HUES48 (cell line): ENCODE results near the gene VIPAS39.

Source experiments
- H3K27ac ChIP-seq: one replicate; pipeline ENCODE4 v1.7.0; 2013; ENCODE audit warnings: low read depth, low read length, inconsistent platforms
- H3K27me3 ChIP-seq: 2 replicates; pipeline ENCODE4 v1.6.1; 2013; ENCODE audit warnings: mild to moderate bottlenecking, low read length; ENCODE audit not compliant: control insufficient read depth, insufficient read depth
- H3K36me3 ChIP-seq: 2 replicates; pipeline ENCODE4 v1.6.1; 2013; ENCODE audit warnings: low read length; ENCODE audit not compliant: control insufficient read depth, insufficient read depth
- H3K4me1 ChIP-seq: 2 replicates; pipeline ENCODE4 v1.6.1; 2013; ENCODE audit warnings: mild to moderate bottlenecking, low read length; ENCODE audit not compliant: control insufficient read depth, insufficient read depth
- H3K4me3 ChIP-seq: 2 replicates; pipeline ENCODE4 v1.5.1; 2013; ENCODE audit warnings: mild to moderate bottlenecking, low read depth, low read length
- H3K9ac ChIP-seq: 2 replicates; pipeline ENCODE4 v1.6.1; 2013; ENCODE audit warnings: mild to moderate bottlenecking, low read depth, low read length, moderate library complexity
- H3K9me3 ChIP-seq: 2 replicates; pipeline ENCODE4 v1.6.1; 2013; ENCODE audit warnings: low read length; ENCODE audit not compliant: control insufficient read depth, insufficient read depth

Gene VIPAS39

DNA sequence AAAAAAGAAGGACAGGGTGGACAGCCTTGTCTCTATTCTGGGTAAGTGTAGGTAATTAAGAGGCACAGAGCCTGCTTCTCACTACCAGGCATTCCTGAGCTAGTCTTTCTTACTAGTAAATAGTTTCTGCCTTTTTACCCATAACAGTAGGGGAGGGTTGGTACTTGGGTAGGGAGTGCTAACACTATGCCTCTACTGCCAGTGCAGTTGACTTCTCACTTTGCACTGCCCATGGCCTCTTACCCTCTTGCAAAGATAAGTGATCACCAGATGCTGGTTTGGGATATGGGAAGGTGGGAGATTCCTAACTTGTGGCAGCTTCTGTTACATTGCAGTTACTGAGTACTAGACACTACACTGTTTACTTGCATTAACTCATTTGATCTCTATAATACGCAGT lies 12.1 kb upstream of the VIPAS39 start:
- Histone ChIP-seq H3K4me1 (peaks cover 18% of the 10 kb centered on the region), H3K4me3 (no peak overlapping the region), H3K9ac (no peak overlapping the region), H3K27ac (no peak overlapping the region), H3K9me3 (no peaks in the 10 kb centered on the region), H3K36me3 (peaks cover 51% of the 10 kb centered on the region), H3K27me3 (no peaks in the 10 kb centered on the region)

DNA sequence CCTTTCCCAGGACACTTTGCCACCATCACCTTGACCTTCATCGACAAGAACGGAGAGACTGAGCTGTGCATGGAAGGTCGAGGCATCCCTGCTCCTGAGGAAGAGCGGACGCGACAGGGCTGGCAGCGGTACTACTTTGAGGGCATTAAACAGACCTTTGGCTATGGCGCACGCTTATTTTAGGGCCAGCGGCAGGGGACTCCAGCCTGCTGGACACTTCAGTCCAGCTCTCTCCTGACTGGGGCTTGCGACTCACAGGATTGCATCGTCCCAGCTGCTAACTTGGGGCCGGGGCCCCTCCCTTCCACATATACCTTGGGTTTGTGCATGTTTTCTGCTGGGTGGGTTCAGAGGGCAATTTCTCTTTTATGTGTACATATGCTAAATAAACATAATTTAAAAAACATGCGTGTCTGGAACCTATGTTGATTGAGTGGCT lies 11.7 kb upstream of the VIPAS39 start:
- peaks cover 18% of the 10 kb centered on the region for H3K4me1 ChIP-seq
- peaks cover 55% of the 10 kb centered on the region for H3K36me3 ChIP-seq
- no peak overlapping the region for H3K4me3 ChIP-seq
- no peak overlapping the region for H3K9ac ChIP-seq
- H3K27me3 ChIP-seq = no peaks in the 10 kb centered on the region
- H3K27ac ChIP-seq = no peak overlapping the region
- no peaks in the 10 kb centered on the region for H3K9me3 ChIP-seq

DNA sequence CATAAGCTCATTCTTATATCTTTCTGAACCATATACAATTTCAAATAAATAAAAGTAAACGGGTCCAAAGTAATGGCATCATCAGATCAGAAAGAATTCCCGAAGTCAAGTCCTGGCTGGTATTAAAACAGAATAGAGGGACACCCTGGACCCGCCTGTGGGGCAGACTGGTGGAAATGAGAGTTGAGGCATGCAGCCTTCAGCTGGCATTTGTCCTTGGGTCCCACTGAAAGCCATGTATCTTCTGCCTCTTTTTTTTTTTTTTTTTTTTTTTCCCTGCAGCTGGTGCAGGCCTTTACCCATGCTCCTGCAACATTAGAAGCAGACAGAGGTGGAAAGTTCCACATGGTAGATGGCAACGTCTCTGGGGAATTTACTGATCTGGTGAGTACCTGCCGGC lies 10.4 kb upstream of the VIPAS39 start:
- no peak overlapping the region for H3K27ac ChIP-seq
- peaks cover 68% of the 10 kb centered on the region for H3K36me3 ChIP-seq
- no peak overlapping the region for H3K4me3 ChIP-seq
- H3K9me3 ChIP-seq = no peaks in the 10 kb centered on the region
- no peak overlapping the region for H3K9ac ChIP-seq
- H3K27me3 ChIP-seq = no peaks in the 10 kb centered on the region
- peaks cover 15% of the 10 kb centered on the region for H3K4me1 ChIP-seq

DNA sequence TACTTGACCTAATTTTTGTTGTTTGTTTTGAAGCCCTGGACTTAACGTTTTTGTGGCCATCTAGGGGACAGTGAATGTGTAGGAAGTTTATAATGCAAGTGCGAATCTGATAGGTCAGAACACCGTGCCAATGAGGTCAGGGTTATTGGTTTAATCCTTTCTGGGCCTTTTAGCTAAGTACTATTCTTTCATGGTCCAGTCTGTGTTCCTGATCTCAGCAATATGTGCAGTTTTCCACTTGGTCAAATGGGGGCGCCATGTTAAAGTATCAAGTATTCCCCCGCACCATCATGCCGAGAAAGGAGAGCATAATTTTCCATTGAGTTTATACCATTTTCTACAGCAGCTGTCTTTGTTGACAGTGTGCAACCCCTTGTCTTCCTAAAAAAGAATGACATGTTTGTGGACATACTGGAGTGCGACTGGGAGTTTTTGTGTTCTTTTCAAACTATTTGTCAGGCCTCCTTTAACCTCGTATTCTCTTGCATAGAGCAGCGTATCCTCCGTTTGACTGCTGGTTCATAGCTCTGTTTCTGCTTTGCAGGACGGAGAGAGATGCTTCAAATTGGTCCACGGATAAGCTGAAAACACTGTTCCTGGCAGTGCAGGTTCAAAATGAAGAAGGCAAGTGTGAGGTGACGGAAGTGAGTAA lies 1.8 kb upstream of the VIPAS39 start:
- H3K9ac ChIP-seq = no peak overlapping the region
- H3K27ac ChIP-seq = no peak overlapping the region
- H3K4me3 ChIP-seq = peak overlapping the region; percentile 85
- H3K36me3 ChIP-seq = peaks cover 43% of the 10 kb centered on the region
- H3K27me3 ChIP-seq = no peaks in the 10 kb centered on the region
- peaks cover 9% of the 10 kb centered on the region; the same call in 1 of the 2 replicates for H3K4me1 ChIP-seq
- no peaks in the 10 kb centered on the region for H3K9me3 ChIP-seq

DNA sequence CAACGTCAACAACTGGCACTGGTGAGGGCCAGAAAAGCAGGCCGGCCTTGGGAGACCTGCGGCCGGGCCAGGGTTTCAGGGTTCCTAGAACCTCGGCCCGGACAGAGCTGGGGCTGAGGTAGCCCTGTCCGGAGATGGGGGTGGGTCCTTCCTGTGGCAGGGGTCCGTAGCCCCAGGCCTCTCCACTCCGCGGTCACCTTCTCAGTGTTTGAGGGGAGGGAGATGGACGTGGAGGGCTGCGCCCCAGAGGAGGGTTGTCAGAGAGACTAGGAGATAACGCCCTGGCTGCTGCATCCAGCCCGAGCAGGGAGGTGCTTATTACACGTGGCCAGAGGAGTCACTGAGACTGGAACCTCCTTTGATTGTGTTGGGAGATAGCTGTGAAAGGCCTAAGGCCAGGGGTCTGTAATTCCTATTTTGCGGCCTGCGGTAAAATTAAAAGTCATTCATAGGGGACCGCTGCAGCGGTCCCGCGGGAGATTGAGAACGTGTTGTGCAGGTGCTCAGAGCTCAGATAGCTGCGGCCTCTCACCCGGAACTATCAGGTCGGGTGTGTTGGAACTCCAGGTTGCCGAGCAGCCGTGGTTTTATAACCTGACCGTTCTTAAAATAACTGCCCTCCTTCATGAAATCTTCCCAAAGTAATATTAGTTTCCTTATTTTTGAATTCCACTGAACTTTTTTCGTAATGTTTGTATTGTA lies 999 bp upstream of the VIPAS39 start:
- Histone ChIP-seq H3K4me1 (peaks cover 9% of the 10 kb centered on the region; the same call in 1 of the 2 replicates), H3K36me3 (peaks cover 35% of the 10 kb centered on the region), H3K4me3 (peak overlapping the region; percentile 85), H3K9ac (peak overlapping the region; percentile 87), H3K27ac (peak overlapping the region; percentile 94), H3K27me3 (no peaks in the 10 kb centered on the region), H3K9me3 (no peaks in the 10 kb centered on the region)

DNA sequence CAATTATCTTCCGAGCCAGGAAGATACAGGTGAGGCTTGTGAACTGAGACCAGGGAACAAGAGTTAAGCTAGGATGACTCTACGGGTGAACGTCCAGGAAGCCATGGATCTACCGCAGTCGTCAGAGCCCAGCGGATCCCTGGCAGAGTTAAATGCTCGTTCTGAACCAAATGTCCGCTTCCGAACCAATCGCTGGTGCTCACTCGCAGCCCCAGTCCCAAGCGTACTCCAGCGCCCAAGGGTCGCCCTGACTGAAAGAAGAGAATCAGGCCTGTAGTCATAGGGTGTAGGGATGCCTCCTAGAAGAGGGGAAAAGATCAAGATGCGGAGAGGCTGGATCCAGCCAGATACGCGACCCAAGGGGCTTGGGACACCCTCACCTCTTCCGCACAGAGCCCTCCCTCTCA lies 283 bp downstream of the VIPAS39 start:
- Histone ChIP-seq H3K4me1 (peaks cover 9% of the 10 kb centered on the region; the same call in 1 of the 2 replicates), H3K27ac (peak overlapping the region; percentile 72), H3K4me3 (peak overlapping the region; percentile 85), H3K27me3 (no peaks in the 10 kb centered on the region), H3K36me3 (peaks cover 31% of the 10 kb centered on the region), H3K9ac (peak overlapping the region; percentile 60), H3K9me3 (no peaks in the 10 kb centered on the region)

DNA sequence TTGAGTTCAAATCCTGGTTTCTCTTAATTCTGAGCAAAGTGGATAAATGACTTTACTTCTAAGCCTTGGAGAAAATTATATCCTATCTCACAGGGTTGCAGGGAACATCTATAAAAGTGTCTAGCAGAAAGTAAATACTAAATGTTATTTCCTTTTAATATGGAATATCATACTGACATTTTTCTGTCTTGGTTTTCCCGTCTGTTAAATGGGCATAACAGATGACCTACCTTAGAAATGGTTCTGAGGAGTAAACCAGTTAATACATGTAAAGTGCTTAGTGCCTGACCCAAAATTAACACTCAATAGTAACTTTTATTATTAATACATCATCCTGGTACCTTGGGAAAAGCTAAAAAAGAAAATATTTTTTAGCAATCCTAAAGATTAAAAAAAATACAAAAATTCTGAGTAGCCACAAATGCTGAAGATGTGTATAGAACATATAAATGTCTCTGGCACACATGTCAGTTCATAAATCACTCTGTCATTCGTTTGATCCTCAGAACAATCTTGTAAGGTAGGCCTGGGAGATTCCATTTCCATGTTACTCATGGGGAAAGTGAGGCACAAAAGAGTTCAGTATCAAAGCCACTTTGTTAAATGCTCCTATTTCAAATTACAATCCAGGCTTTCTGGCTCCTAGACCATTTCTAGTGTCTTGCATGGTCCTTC lies 1.3 kb downstream of the VIPAS39 start:
- Histone ChIP-seq H3K4me3 (peak overlapping the region; percentile 85), H3K4me1 (peaks cover 9% of the 10 kb centered on the region; the same call in 1 of the 2 replicates), H3K36me3 (peaks cover 28% of the 10 kb centered on the region), H3K9ac (no peak overlapping the region), H3K27me3 (no peaks in the 10 kb centered on the region), H3K9me3 (no peaks in the 10 kb centered on the region), H3K27ac (no peak overlapping the region)

DNA sequence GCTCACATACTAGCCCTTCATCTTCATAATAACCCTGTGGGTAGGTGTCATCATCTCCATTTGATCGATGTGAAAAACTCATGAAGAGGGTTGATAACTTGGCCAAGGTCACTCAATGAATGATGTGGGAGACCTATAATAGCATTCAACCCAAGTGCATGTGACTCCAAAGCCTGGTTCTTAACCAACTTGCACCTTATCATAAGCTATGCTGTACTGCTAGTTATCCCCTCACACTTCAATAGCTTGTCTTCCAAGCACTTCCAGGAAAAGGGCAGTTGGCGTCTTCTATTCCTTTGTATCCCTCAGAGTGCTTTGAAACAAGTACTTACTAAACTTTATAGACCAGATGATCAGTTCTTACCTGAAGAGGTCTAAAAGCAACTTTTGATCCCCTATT lies 15.2 kb downstream of the VIPAS39 start:
- Histone ChIP-seq H3K36me3 (peaks cover 52% of the 10 kb centered on the region), H3K4me1 (no peaks in the 10 kb centered on the region), H3K4me3 (no peak overlapping the region), H3K9me3 (no peaks in the 10 kb centered on the region), H3K27me3 (no peaks in the 10 kb centered on the region), H3K9ac (no peak overlapping the region), H3K27ac (no peak overlapping the region)

DNA sequence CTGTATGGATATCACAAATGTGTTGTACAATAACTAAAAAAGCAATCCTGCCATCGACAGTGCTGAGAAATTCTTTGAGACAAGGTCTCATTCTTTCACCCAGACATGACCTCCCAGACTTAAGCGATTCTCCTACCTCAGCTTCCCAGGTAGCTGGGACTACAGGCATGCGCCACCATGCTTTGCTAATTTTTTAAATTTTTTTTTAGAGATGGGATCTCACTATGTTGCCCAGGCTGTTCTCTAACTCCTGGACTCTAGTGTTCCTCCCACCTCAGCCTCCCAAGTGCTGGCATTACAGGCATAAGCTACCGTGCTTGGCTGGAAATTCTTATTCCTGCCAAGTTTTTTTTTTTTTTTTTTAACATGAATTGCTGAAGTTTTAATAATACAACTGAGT lies 17.5 kb downstream of the VIPAS39 start:
- Histone ChIP-seq H3K9ac (no peak overlapping the region), H3K36me3 (peaks cover 64% of the 10 kb centered on the region), H3K27ac (no peak overlapping the region), H3K27me3 (no peaks in the 10 kb centered on the region), H3K9me3 (no peaks in the 10 kb centered on the region), H3K4me1 (no peaks in the 10 kb centered on the region), H3K4me3 (no peak overlapping the region)

DNA sequence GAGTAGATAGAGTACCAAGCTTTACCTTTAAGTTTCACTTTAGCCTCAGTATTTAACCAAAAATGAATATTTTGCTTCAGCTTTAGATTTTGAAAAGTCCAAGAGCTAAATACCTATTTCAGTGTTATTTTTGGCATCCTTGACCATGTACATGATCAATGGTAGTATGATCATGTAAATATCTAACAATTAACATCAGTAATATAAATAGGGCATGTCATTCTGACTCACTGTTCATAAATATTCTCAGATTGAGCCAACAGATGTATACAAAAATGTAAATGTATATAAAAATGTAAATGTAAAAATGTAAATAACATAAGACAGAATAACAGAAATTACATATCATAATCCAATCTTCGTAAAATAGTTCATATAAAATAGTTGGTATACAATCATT lies 18.8 kb downstream of the VIPAS39 start:
- Histone ChIP-seq H3K36me3 (peaks cover 63% of the 10 kb centered on the region), H3K27me3 (no peaks in the 10 kb centered on the region), H3K4me1 (no peaks in the 10 kb centered on the region), H3K4me3 (no peak overlapping the region), H3K9me3 (no peaks in the 10 kb centered on the region), H3K9ac (no peak overlapping the region), H3K27ac (no peak overlapping the region)

DNA sequence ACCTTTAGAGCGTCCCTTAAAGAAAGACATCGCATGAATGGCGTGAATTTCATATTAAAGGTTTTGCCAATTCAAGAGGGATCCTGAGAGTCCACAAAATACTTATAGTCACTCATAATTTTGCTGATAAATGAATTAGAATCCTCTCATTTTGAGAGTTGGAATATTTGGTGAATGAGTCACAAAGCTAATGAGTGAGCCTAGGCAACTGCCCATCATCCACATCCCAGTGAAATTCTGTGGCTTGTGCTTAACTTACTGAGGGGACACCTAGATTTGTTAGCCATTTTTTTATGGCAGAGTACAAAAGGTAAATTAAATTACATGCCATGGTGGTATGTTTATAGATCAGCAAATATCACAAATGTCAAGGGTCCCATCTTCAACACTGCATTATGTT lies 21.4 kb downstream of the VIPAS39 start:
- no peak overlapping the region for H3K9ac ChIP-seq
- peaks cover 55% of the 10 kb centered on the region for H3K36me3 ChIP-seq
- H3K4me1 ChIP-seq = no peaks in the 10 kb centered on the region
- no peak overlapping the region for H3K4me3 ChIP-seq
- no peak overlapping the region for H3K27ac ChIP-seq
- no peaks in the 10 kb centered on the region for H3K27me3 ChIP-seq
- H3K9me3 ChIP-seq = no peaks in the 10 kb centered on the region
